ENCODE measurements around the gene GIN1.
A peak's percentile ranks its signal among the peaks of the same experiment; 100 is the strongest.

GIN1 gene

DNA sequence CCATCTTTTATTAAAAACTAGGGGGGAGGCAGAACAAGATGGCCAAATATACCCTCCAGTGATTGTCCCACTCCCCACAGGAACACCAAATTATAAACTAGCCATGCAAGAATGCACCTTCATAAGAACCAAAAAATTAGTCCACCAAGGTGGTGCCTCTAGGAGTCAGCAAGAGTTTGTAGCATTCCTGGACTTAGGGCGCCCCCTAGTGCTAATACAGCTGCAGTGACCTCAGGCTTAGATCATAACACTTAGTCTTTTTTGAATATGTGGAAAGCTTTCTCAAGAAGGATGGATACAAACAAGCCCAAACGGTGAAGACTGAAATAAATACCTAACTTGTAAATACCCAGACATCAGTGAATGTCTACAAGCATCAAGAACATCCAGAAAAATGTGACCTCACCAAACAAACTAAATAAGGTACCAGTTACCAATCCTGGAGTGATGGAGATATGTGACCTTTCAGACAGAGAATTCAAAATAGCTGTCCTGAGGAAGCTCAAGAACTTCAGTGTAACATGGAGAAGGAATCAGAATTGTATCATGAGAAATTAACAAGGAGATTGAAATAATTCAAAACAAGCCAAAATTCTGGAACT, 19.4 kb upstream of the GIN1 start:
- Histone ChIP-seq H3K36me3 (no peaks in the 10 kb centered on the region), H3K4me1 (no peaks in the 10 kb centered on the region), H3K9me3 (no peaks in the 10 kb centered on the region), H3K4me3 (ENCODE audit: low read depth, low read length) (no peak overlapping the region), H3K27me3 (no peaks in the 10 kb centered on the region)
- peak; percentile 97 for TF ChIP-seq CTCF (IDR thresholded peaks at IDR 0.05; ENCODE audit: low read depth, low read length)
- peak; percentile 83 for DNase-seq

DNA sequence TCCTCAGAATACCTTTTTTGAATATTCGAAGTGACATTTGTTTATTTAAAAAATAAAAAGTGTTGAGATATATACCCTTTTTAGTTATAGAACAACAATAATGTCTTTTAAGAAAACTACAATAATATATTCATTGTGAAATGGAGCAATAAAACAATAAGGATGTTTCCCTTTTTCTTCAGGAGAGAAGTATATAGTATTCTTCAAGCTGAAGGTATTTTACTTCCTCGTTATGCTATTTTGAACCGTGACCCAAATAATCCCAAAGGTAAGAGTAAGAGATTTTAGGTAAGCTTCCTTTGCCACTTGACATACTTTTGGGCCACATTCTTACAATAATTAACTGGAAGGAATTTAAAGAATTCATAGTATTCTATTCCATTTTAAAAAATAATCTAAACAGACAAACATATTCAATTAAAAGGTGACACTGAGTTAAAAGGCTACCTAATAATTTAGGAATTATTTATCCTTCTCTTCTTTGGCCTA, 18.3 kb upstream of the GIN1 start:
- Histone ChIP-seq H3K4me1 (no peaks in the 10 kb centered on the region), H3K4me3 (ENCODE audit: low read depth, low read length) (no peak overlapping the region), H3K9me3 (no peaks in the 10 kb centered on the region), H3K27me3 (no peaks in the 10 kb centered on the region), H3K36me3 (no peaks in the 10 kb centered on the region)
- no peak for TF ChIP-seq CTCF (IDR thresholded peaks at IDR 0.05; ENCODE audit: low read depth, low read length)
- no peak for DNase-seq

GRCh38 chr5:103135461-103135860, 15.5 kb upstream of the GIN1 start:
- Histone ChIP-seq H3K4me1 (no peaks in the 10 kb centered on the region), H3K4me3 (ENCODE audit: low read depth, low read length) (no peak overlapping the region), H3K27me3 (no peaks in the 10 kb centered on the region), H3K36me3 (no peaks in the 10 kb centered on the region), H3K9me3 (no peaks in the 10 kb centered on the region)
- no peak for TF ChIP-seq CTCF (IDR thresholded peaks at IDR 0.05; ENCODE audit: low read depth, low read length)
- DNase-seq = no peak

- no peak for DNase-seq
- no peak for TF ChIP-seq CTCF (IDR thresholded peaks at IDR 0.05; ENCODE audit: low read depth, low read length)
- no peaks in the 10 kb centered on the region for H3K36me3 ChIP-seq
Observed at GRCh38 chr5:103133231-103133630, 13.3 kb upstream of the GIN1 start.

DNA sequence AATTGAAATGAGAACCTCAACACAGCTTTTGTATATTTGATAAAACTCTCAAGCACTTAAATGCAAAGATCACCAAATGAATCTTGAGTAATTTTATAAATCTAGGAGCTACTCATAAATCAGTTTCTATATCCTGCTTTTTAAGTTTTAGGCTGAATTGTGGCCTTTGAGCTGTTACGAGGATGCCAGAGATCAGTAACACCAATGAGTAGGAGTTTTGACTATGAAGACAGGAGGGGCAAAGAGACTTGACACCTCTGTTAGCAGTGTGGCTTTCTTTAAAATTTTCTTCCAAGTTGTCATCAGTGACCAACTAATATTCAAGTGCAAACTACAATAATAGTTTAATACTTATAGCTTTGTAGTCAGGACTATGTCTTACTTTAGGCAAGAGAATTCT, 12.7 kb upstream of the GIN1 start:
- no peaks in the 10 kb centered on the region for H3K36me3 ChIP-seq
- H3K4me3 ChIP-seq (ENCODE audit: low read depth, low read length) = no peak overlapping the region
- DNase-seq = no peak
- no peaks in the 10 kb centered on the region for H3K4me1 ChIP-seq
- H3K9me3 ChIP-seq = no peaks in the 10 kb centered on the region
- H3K27me3 ChIP-seq = no peaks in the 10 kb centered on the region
- no peak for TF ChIP-seq CTCF (IDR thresholded peaks at IDR 0.05; ENCODE audit: low read depth, low read length)

More at GRCh38 chr5:103133231-103133630, 13.3 kb upstream of the GIN1 start:
- no peaks in the 10 kb centered on the region for H3K27me3 ChIP-seq
- no peak overlapping the region for H3K4me3 ChIP-seq (ENCODE audit: low read depth, low read length)
- no peaks in the 10 kb centered on the region for H3K9me3 ChIP-seq
- no peaks in the 10 kb centered on the region for H3K4me1 ChIP-seq

- TF ChIP-seq CTCF (IDR thresholded peaks at IDR 0.05; ENCODE audit: low read depth, low read length) = no peak
- no peaks in the 10 kb centered on the region for H3K36me3 ChIP-seq
- H3K4me3 ChIP-seq (ENCODE audit: low read depth, low read length) = no peak overlapping the region
- H3K9me3 ChIP-seq = no peaks in the 10 kb centered on the region
- H3K27me3 ChIP-seq = no peaks in the 10 kb centered on the region
- no peak for DNase-seq
- no peaks in the 10 kb centered on the region for H3K4me1 ChIP-seq
Observed at GRCh38 chr5:103128202-103128601, 8.3 kb upstream of the GIN1 start.
